GM12891 (cell line): ENCODE measurements around the gene ACAA1.
"Not testable (repeated sequence)": the region's sequence is repeated elsewhere in the genome, so short reads cannot be mapped to it uniquely, and the experiment has no call there.

Experiments
- DNase-seq: peaks from one replicate; pipeline ENCODE4 v3.0.0; 2011; ENCODE audit warnings: low spot score; ENCODE audit not compliant: insufficient read length
- FAIRE-seq: peaks from 2 replicates; lab custom pipeline; 2011; peaks lifted over from hg19 to GRCh38; lab: Jason Lieb, UNC
- PAX5 ChIP-seq: IDR thresholded peaks from 2 replicates; pipeline ENCODE4 v1.6.1; 2011; ENCODE audit warnings: low read length, moderate library complexity, mild to moderate bottlenecking; ENCODE audit not compliant: insufficient read depth, severe bottlenecking
- POLR2A ChIP-seq: IDR thresholded peaks from 2 replicates; pipeline ENCODE4 v1.6.1; 2011; ENCODE audit warnings: low read depth, low read length, control low read depth
- POLR2AphosphoS5 ChIP-seq: IDR thresholded peaks from 2 replicates; pipeline ENCODE4 v1.6.1; 2011; ENCODE audit warnings: low read depth, low read length, control low read depth
- POU2F2 ChIP-seq: IDR thresholded peaks from 2 replicates; pipeline ENCODE4 v1.6.1; 2011; ENCODE audit warnings: low read depth, mild to moderate bottlenecking, control low read depth, low read length, moderate library complexity
- SPI1 ChIP-seq: IDR thresholded peaks from 2 replicates; pipeline ENCODE4 v1.6.1; 2011; ENCODE audit warnings: low read depth, low read length, control low read depth
- TAF1 ChIP-seq: IDR thresholded peaks from 2 replicates; pipeline ENCODE4 v1.6.1; 2011; ENCODE audit warnings: low read depth, low read length, control low read depth

ACAA1 gene

GRCh38 chr3:38095669-38096483 lies 41.1 kb downstream of the ACAA1 start:
- no peak for DNase-seq
- FAIRE-seq, result no peak

DNA sequence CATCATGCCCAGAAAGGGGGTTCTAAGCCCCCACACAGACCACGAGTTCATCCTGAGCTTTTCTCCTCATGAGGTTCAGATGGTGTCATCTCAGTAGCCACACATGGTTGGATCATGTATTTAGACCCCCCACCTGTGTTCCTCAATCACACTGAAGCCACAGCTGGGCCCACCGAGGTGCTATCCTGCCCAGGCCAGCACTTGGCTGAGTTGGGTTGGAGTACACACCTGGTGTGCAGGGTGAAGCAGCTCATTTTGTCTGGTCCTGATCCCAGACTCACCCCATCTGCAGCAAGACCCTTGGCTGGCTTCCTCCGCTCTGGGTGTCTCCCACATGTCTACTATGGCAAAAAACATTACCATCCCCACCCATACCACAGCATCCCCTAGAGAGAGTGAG lies 41.9 kb downstream of the ACAA1 start:
- TF ChIP-seq TAF1 (no peak), POLR2AphosphoS5 (no peak), PAX5 (no peak), POU2F2 (no peak), POLR2A (no peak), SPI1 (no peak)
- no peak for DNase-seq
- FAIRE-seq, result no peak

More at GRCh38 chr3:38095669-38096483, 41.1 kb downstream of the ACAA1 start:
- TF ChIP-seq POU2F2 (no peak), POLR2A (no peak), PAX5 (no peak), SPI1 (no peak), TAF1 (no peak), POLR2AphosphoS5 (no peak)

- DNase-seq (no peak), FAIRE-seq (no peak)
- TF ChIP-seq POLR2AphosphoS5, result no peak
- TF ChIP-seq PAX5, result no peak
- no peak for TF ChIP-seq SPI1
- no peak for TF ChIP-seq POU2F2
- no peak for TF ChIP-seq POLR2A
- TF ChIP-seq TAF1, result no peak
Observed at GRCh38 chr3:38090453-38090852, 46.5 kb downstream of the ACAA1 start.

GRCh38 chr3:38089163-38089562 lies 47.8 kb downstream of the ACAA1 start:
- no peak for FAIRE-seq
- no peak for DNase-seq
- no peak for TF ChIP-seq POLR2AphosphoS5
- no peak for TF ChIP-seq PAX5
- no peak for TF ChIP-seq SPI1
- no peak for TF ChIP-seq POLR2A
- no peak for TF ChIP-seq TAF1

DNA sequence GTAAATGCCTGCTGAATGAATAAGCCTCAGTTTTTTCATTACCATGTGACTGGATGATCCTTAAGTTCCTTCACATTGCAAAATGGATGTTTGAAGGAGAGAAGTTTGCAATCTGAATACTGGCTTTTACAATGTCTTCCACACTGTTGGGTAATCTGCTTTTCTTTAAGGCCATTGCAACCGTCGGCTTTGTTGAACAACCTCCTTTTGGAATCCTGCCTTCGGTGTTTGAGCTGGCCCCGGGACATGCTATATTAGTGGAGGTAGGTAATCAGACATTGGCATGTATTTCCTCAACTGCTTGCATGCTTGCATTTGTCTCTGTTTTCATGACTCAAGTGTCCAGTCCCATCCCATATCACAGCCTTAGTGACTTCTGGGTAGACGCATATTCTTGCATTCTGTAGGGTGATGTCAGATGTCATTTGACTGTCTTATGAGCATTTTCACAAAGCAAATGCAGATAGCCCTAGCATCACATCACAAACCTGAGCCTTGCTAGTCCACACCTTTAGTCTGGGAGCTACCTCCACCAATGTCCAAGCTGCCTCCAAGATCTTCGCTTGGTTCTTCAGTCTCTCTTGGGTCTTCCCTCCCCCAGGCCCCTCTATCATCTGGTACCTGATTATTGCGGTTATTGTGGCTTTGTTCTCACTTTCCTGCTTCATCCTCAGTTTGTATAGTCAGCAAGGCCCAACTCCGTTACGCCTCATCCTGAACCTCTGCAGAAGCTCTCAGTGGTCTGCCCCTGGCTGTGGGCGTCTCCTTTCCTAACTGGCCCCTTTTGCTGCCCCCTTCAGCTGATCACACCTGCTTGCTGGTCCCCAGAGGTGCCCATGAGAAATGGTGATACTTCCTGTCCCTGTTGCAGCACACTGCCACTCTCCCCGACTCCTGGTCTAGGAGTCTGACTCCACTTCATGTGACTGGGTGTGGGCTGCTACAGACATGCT lies 48.5 kb downstream of the ACAA1 start:
- no peak for FAIRE-seq
- TF ChIP-seq POU2F2 (no peak), TAF1 (no peak), POLR2AphosphoS5 (no peak), POLR2A (no peak), SPI1 (no peak), PAX5 (no peak)
- no peak for DNase-seq

DNA sequence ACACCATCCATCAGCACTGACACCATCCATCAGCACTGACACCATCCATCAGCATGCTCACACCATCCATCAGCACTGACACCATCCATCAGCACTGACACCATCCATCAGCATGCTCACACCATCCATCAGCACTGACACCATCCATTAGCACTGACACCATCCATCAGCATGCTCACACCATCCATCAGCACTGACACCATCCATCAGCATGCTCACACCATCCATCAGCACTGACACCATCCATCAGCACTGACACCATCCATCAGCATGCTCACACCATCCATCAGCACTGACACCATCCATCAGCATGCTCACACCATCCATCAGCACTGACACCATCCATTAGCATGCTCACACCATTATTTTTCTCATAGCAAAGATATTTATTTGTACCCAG lies 49.6 kb downstream of the ACAA1 start:
- FAIRE-seq, result not testable (repeated sequence)

GRCh38 chr3:38086496-38086895 lies 50.4 kb downstream of the ACAA1 start:
- TF ChIP-seq POLR2A, result no peak
- no peak for DNase-seq
- no peak for FAIRE-seq

More for the DNA sequence above, 49.6 kb downstream of the ACAA1 start:
- not testable (repeated sequence) for DNase-seq

GRCh38 chr3:38085943-38086324 lies 51.0 kb downstream of the ACAA1 start:
- TF ChIP-seq PAX5, result no peak
- no peak for TF ChIP-seq SPI1
- FAIRE-seq (no peak), DNase-seq (no peak)

DNA sequence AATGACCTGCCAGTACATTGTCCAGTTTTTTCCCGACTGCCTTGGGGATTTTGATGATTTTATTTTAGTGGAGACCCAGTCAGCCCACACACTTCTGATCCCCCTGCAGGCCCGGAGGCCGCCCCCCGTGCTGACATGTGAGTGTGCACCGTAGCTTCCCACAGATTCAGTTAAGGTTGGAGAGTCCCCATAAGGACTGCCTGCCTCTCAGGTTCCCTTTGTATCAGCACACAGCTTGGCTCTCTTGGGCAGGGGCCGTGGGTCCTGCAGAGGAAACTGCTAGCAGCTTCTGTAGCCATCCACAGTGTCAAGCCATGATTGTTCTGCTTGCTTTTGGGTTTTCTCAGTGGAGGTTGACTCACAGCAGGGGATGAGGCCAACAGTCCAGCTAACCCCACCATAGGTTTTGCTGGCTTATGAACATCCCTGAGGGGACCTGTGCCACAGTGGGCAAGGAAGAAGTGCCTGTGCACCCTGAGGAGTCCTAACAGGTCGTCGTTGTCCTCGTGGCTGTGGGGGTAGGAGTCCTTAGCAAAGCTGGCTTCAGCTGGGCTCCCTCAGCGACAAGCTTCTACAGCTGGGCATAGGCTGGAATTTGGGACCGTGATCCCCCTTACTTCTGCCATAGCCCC lies 51.5 kb downstream of the ACAA1 start:
- no peak for FAIRE-seq
- TF ChIP-seq TAF1, result no peak
- no peak for TF ChIP-seq POLR2AphosphoS5
- no peak for TF ChIP-seq SPI1
- no peak for TF ChIP-seq PAX5
- no peak for TF ChIP-seq POLR2A
- TF ChIP-seq POU2F2, result no peak
- no peak for DNase-seq
